Chondrocyte (in vitro differentiated cells): ENCODE measurements around the gene ZNF324. TPM values are rescaled to one million over a fixed set of nuclear protein-coding genes. Genes with fewer than 3 reads are reported as not detected.

Source experiments
- DNase-seq: peaks from one replicate; pipeline ENCODE4 v3.0.0; 2021; ENCODE audit warnings: mixed read lengths, low spot score
- H3K27ac Mint-ChIP-seq: one replicate; pipeline ENCODE4 v1.8.0; 2021; ENCODE audit warnings: mild to moderate bottlenecking, moderate library complexity, mixed read lengths; ENCODE audit not compliant: unreplicated experiment
- H3K27me3 Mint-ChIP-seq: 2 replicates; pipeline ENCODE4 v1.8.0; 2021; ENCODE audit warnings: low read depth, mixed read lengths
- H3K36me3 Mint-ChIP-seq: 2 replicates; pipeline ENCODE4 v1.8.0; 2021; ENCODE audit warnings: low read depth, mixed read lengths
- H3K4me1 Mint-ChIP-seq: 2 replicates; pipeline ENCODE4 v1.8.0; 2021; ENCODE audit warnings: low read depth, mild to moderate bottlenecking, mixed read lengths
- H3K4me3 Mint-ChIP-seq: one replicate; pipeline ENCODE4 v1.8.0; 2021; ENCODE audit warnings: mild to moderate bottlenecking, moderate library complexity, mixed read lengths; ENCODE audit not compliant: unreplicated experiment
- H3K9me3 Mint-ChIP-seq: 2 replicates; pipeline ENCODE4 v1.8.0; 2021; ENCODE audit warnings: low read depth, mixed read lengths
- total RNA-seq: library from RNA; stranded (reverse); gene quantifications from 3 replicates; pipeline ENCODE4 v1.2.1, GENCODE V29; 2021
- TF ChIP-seq, protein P1 (sequence below): fragments of 200-600 bp; sonication (generic); IDR thresholded peaks from 2 replicates; pipeline ENCODE4 v1.5.0; 2021; ENCODE audit warnings: antibody characterized with exemption, mild to moderate bottlenecking, moderate library complexity

The ZNF324 gene
- total RNA-seq, 1 donor from 2014 or later: 10.8 TPM

DNA sequence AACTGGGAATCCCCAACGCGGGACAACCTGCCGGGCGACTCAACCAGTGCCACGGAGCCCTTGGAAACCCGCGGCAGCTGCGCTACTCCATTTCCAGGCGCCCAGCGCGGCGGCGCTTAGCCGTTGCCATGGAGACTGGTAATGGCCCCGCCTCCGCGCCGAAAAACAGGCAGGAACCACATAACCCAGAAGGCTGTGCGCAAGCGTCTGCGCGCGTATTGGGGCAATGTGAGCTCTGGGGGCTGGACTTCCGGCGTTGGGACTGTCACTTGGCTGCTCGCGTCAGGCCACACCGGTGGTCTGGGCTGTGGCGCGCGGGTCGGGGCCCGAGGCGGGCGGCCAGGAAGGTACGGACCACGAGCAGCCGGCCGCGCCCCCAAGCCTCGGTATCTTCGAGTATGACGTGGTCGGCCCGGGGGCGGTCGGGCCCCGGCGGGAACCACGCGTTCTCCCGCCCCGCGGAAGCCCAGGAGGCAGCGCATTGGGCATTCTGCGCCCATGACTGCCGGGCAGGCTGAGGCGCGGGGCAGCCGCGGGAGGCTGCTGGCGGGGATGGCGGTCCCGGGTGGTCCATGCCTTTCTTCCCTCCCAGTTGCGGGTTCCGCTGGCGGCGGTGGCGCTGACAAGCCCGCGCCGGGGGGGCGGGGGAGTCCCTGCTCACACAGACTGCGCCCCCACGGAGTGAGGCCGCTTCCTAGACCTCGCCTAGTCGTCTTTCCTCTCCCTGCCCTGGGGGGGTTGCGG is 15.3 kb upstream of the ZNF324 start, which contains the start of gene ZNF324B:
Gene ZNF324B (plus strand): TSS at position 265 of the 744 bp plus-strand sequence. CDS start 2,080 bp downstream, outside the sequence.
- peak within 1 kb of the TSS; percentile 63 for H3K27ac Mint-ChIP-seq
- H3K27me3 Mint-ChIP-seq: peaks cover 6% of the 10 kb centered on the region
- no peaks in the 10 kb centered on the region for H3K9me3 Mint-ChIP-seq
- TF ChIP-seq, protein P1, sequence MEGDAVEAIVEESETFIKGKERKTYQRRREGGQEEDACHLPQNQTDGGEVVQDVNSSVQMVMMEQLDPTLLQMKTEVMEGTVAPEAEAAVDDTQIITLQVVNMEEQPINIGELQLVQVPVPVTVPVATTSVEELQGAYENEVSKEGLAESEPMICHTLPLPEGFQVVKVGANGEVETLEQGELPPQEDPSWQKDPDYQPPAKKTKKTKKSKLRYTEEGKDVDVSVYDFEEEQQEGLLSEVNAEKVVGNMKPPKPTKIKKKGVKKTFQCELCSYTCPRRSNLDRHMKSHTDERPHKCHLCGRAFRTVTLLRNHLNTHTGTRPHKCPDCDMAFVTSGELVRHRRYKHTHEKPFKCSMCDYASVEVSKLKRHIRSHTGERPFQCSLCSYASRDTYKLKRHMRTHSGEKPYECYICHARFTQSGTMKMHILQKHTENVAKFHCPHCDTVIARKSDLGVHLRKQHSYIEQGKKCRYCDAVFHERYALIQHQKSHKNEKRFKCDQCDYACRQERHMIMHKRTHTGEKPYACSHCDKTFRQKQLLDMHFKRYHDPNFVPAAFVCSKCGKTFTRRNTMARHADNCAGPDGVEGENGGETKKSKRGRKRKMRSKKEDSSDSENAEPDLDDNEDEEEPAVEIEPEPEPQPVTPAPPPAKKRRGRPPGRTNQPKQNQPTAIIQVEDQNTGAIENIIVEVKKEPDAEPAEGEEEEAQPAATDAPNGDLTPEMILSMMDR: peak; percentile 32
- H3K36me3 Mint-ChIP-seq: peaks cover 5% of the 10 kb centered on the region
- peaks cover 17% of the 10 kb centered on the region for H3K4me1 Mint-ChIP-seq
- DNase-seq: peak; percentile 98
- peak within 1 kb of the TSS; percentile 87 for H3K4me3 Mint-ChIP-seq

DNA sequence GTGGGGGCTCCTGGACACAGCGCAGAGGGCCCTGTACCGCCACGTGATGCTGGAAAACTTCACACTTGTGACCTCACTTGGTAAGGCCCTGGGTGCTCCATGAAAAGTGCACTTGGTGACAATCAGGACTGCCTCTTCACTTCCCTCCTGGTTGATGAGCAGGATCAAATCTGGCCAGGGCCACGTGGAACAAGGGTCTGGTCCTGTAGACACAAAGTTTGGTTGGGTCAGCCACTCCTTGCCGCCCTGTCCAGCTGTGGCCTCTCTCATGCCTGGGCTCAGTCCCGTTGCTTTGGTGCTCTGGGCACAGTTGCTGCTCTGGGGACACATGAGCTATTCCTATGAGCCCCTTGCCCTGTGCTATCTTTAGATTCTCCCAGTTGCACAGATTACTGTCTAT is 13.1 kb upstream of the ZNF324 start:
- TF ChIP-seq, protein P1: no peak
- H3K36me3 Mint-ChIP-seq: peaks cover 13% of the 10 kb centered on the region
- H3K27ac Mint-ChIP-seq: no peak overlapping the region
- no peak overlapping the region for H3K4me3 Mint-ChIP-seq
- H3K4me1 Mint-ChIP-seq: peaks cover 17% of the 10 kb centered on the region
- no peaks in the 10 kb centered on the region for H3K9me3 Mint-ChIP-seq
- peaks cover 2% of the 10 kb centered on the region for H3K27me3 Mint-ChIP-seq
- DNase-seq: no peak

DNA sequence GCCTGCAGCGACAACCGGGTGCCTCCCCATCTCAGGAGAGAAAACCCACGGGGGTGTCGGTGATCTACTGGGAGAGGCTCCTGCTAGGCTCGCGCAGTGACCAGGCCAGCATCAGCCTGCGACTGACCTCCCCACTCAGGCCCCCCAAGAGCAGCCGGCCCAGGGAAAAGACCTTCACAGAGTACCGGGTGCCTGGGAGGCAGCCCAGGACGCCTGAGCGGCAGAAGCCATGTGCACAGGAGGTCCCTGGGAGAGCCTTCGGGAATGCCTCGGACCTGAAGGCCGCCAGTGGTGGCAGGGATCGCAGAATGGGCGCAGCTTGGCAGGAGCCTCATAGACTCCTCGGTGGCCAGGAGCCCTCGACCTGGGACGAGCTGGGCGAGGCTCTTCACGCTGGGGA is 11.6 kb upstream of the ZNF324 start:
- H3K36me3 Mint-ChIP-seq: peaks cover 13% of the 10 kb centered on the region
- peaks cover 17% of the 10 kb centered on the region for H3K4me1 Mint-ChIP-seq
- no peak overlapping the region for H3K4me3 Mint-ChIP-seq
- DNase-seq: no peak
- no peaks in the 10 kb centered on the region for H3K9me3 Mint-ChIP-seq
- TF ChIP-seq, protein P1: no peak
- no peak overlapping the region for H3K27ac Mint-ChIP-seq
- no peaks in the 10 kb centered on the region for H3K27me3 Mint-ChIP-seq

DNA sequence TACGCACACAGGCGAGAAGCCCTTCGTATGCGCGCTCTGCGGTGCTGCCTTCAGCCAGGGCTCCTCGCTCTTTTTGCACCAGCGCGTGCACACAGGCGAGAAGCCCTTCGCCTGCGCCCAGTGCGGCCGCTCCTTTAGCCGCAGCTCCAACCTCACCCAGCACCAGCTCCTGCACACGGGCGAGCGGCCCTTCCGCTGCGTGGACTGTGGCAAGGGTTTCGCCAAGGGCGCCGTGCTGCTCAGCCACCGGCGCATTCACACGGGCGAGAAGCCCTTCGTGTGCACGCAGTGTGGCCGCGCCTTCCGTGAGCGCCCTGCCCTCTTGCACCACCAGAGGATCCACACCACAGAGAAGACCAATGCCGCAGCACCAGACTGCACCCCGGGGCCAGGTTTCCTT is 10.8 kb upstream of the ZNF324 start:
- TF ChIP-seq, protein P1: no peak
- no peak overlapping the region for H3K4me3 Mint-ChIP-seq

DNA sequence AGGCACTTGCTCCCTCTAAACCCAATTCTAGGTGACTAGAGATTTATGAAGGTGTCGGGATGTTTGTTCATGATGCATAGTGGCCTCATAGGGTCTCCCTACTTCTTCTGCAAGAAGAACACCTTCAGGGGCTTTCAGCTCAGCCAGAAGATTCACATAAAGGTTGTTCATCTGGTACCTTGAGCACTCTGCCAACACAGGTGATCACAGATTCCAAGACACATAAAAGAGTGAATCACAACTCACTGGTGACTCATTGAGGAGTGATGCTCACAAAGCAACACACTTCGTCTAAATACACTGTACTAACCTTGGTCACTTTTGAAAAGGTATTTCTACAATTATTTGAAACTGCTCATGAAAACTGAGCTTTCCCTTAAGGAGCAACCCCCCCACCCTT is 6.8 kb upstream of the ZNF324 start:
- H3K27ac Mint-ChIP-seq: no peak overlapping the region

More for the DNA sequence above, 10.8 kb upstream of the ZNF324 start:
- no peaks in the 10 kb centered on the region for H3K27me3 Mint-ChIP-seq
- DNase-seq: no peak
- no peak overlapping the region for H3K27ac Mint-ChIP-seq
- H3K36me3 Mint-ChIP-seq: peaks cover 13% of the 10 kb centered on the region
- H3K9me3 Mint-ChIP-seq: no peaks in the 10 kb centered on the region
- H3K4me1 Mint-ChIP-seq: peaks cover 11% of the 10 kb centered on the region

More for the DNA sequence above, 6.8 kb upstream of the ZNF324 start:
- H3K4me1 Mint-ChIP-seq: no peaks in the 10 kb centered on the region
- DNase-seq: no peak
- TF ChIP-seq, protein P1: no peak
- no peak overlapping the region for H3K4me3 Mint-ChIP-seq
- no peaks in the 10 kb centered on the region for H3K9me3 Mint-ChIP-seq
- peaks cover 9% of the 10 kb centered on the region for H3K36me3 Mint-ChIP-seq
- H3K27me3 Mint-ChIP-seq: no peaks in the 10 kb centered on the region
